T-helper 17 cell (primary cell): ENCODE data around the gene PARD6B. TPM values are rescaled to one million over a fixed set of nuclear protein-coding genes. Genes with fewer than 3 reads are reported as not detected.

Experiments used
- ATAC-seq: fragments of 150-1000 bp; cut with Tn5 transposase; 2 replicates; pipeline ENCODE4 v1.10.0; 2021; ENCODE audit warnings: mild to moderate bottlenecking, moderate library complexity
- DNase-seq, 3 donors: peaks; one replicate each; pipeline versions ENCODE4 v3.0.0 to v3.0.0-alpha.2; 2020 to 2021
- H3K9me3 ChIP-seq: one replicate; pipeline ENCODE4 v1.7.0; 2013; ENCODE audit warnings: low read length, mild to moderate bottlenecking; ENCODE audit not compliant: control insufficient read depth, poor library complexity, severe bottlenecking
- H3K27ac Mint-ChIP-seq: one replicate; pipeline ENCODE4 v1.8.0; 2022; ENCODE audit warnings: mild to moderate bottlenecking, moderate library complexity, mixed read lengths
- H3K27me3 Mint-ChIP-seq: one replicate; pipeline ENCODE4 v1.8.0; 2022; ENCODE audit warnings: mixed read lengths
- H3K36me3 Mint-ChIP-seq: one replicate; pipeline ENCODE4 v1.8.0; 2022; ENCODE audit warnings: low read depth, mixed read lengths
- H3K4me1 Mint-ChIP-seq: one replicate; pipeline ENCODE4 v1.8.0; 2022; ENCODE audit warnings: mild to moderate bottlenecking, mixed read lengths
- H3K4me3 Mint-ChIP-seq: one replicate; pipeline ENCODE4 v1.8.0; 2022; ENCODE audit warnings: mild to moderate bottlenecking, moderate library complexity, mixed read lengths
- total RNA-seq, 4 donors: library from RNA in 2 of 4; stranded (reverse) in 2 of 4; gene quantifications; one replicate each; pipeline ENCODE4 v1.2.3 and lab custom pipeline; 2022 to 2026

PARD6B gene
- total RNA-seq, 2 donors from 2014 or later: 4.0 to 6.8 TPM

DNA sequence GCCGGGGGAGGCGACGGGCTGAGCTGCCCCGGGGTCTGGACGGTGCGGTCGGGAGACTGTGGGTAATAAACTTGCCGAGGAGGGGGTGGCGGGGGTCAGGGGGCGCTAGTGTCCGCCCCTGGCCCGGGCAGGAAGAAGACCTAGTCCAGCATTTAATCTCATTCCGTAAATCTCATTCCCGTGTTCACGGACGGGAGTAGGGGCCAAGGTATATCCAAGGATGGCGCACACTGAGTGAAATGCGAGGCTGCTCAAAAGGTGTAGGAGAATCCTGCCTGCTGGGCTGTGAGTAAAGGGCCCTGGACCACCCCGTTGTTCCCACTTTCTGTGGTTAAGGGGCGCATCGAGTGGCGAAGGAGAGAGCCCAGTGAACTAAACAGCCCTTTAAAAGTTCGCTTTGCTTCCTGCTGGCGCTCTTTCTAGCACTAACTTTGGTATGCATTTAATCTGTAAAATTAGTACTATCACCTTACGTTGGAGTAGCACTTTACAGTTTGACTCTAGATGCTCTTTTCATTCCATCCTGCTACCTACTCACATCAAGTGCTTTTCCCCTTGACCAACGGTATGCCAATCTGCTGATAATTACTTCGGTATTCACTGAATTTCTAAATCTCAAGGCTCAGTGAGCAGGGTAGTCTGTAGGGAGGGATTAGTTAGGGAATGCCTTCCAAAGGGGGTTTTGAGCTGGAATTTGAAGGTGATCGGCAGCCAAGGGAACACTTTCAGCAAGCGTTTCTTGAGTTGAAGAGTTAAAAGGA, 730 bp downstream of the PARD6B start:
- Mint-ChIP-seq H3K27ac (peak overlapping the region; percentile 37), H3K4me1 (peaks cover 19% of the 10 kb centered on the region), H3K4me3 (peak overlapping the region; percentile 88), H3K36me3 (no peaks in the 10 kb centered on the region), H3K27me3 (no peaks in the 10 kb centered on the region)
- DNase-seq: no peak
- ATAC-seq: no peak
- H3K9me3 ChIP-seq: no peaks in the 10 kb centered on the region

DNA sequence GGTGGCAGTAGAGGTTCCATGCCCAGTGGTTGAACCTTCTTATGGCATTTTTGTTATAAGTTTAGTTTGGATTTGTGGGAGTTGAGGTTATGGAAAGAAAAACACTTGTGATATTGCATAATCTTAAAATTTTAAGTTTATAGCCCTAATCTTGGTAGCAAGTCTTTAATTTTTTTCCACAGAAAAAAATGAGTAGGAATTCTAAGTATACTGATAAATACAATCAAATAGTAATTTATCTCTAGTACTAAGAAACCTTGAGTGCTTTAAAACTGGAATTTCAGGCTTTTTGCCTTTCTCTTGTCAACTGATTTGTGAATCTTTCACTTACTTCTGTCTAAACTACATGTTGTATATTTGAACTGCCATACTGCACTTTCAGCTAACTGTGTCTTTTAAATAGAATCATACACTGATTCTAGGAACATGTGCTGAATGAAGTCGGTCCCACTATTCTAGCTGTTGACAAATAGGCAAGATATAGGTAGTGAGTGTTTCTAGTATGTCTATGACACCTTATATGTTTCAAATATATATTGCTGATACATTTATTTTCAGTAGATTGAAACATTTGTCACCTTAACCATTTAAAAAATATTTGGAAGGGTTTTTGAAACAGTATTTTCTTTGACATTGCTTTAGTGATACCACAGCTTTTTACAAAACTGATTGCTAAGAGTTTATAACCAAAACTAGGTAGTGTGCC, 2.4 kb downstream of the PARD6B start:
- no peaks in the 10 kb centered on the region for H3K36me3 Mint-ChIP-seq
- ATAC-seq (no peak), DNase-seq (no peak)
- no peaks in the 10 kb centered on the region for H3K27me3 Mint-ChIP-seq
- H3K4me1 Mint-ChIP-seq: peaks cover 22% of the 10 kb centered on the region
- H3K27ac Mint-ChIP-seq: no peak overlapping the region
- H3K9me3 ChIP-seq: no peaks in the 10 kb centered on the region
- no peak overlapping the region for H3K4me3 Mint-ChIP-seq

DNA sequence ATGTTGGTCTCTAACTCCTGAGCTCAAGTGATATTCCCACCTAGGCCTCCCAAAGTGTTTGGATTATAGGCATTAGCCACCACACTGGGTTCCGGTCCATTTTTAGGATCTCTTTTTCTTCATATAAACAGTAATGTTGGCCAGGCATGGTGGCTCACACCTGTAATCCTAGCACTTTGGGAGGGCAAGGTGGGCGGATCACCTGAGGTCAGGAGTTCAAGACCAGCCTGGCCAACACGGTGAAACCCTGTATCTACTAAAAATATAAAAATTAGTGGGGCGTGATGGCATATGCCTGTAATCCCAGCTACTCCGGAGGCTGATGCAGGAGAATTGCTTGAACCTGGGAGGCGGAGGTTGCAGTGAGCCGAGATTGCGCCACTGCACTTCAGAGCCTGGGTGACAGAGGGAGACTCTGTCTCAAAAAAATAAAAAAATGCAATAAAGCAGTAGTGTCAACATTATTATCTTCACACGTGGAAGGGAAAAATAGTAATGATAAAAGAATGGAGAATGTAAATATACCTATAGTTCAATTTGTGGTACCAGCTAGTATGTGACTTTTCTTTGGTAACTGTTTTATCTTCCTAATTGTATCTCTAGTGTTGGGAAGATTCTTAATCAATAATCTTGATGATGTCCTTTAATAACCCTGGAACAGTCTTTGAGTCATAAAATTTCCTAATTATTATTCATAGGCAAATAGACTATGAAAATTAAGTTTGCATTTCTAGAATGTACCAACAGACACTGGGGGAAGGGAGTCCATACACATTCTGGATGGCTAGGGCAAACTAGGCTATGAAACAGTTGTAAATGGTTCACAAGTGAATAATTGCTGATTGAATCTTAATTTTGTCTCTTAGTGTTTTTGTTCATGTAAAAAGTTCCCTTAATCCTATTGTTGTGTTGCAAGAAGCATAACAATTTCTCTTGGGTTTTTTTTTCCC, 3.6 kb downstream of the PARD6B start:
- no peak overlapping the region for H3K27ac Mint-ChIP-seq
- no peaks in the 10 kb centered on the region for H3K9me3 ChIP-seq
- DNase-seq (no peak), ATAC-seq (no peak)
- H3K4me1 Mint-ChIP-seq: peaks cover 28% of the 10 kb centered on the region
- H3K4me3 Mint-ChIP-seq: no peak overlapping the region
- H3K27me3 Mint-ChIP-seq: no peaks in the 10 kb centered on the region
- peaks cover 3% of the 10 kb centered on the region for H3K36me3 Mint-ChIP-seq

DNA sequence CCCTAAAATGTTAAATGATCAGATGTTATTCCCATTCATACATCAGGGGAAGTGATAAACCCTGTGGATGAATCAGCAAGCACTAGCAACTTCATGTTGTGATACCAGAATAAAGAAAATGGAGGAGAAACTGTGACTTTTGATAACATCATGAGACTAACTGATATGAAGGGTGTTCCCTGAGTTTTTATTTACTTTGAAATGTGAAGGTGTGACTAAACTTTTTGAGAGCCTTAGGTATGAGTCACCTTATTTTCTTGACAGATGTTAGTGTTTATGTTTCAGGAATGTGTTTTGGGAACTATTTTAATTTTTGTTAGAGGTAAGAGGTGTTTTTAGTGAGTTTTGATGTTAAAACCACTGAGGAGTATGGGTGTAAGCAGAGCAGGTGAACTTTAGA, 4.4 kb downstream of the PARD6B start:
- peaks cover 30% of the 10 kb centered on the region for H3K4me1 Mint-ChIP-seq
- H3K4me3 Mint-ChIP-seq: no peak overlapping the region
- H3K9me3 ChIP-seq: no peaks in the 10 kb centered on the region
- H3K36me3 Mint-ChIP-seq: peaks cover 3% of the 10 kb centered on the region
- H3K27ac Mint-ChIP-seq: no peak overlapping the region
- no peak for ATAC-seq
- H3K27me3 Mint-ChIP-seq: no peaks in the 10 kb centered on the region
- no peak for DNase-seq

DNA sequence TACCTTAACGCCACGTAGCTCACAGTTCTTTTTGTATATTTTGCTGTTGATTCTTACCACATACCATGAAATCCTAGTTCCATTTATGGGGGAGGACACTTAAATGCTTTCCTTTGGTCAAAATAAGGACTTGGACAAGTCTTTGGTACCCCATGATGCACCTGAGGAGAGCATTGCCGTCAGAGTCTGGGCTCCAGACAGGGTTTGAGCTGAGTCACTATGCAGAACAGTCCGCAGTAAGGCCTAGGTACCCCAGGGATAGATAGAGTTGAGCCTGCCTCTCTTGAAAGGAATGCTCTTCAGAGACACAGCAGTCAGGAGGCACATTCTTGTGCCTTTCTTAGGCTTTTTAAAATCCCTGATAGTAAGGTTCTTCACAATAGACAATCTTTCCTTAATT, 6.0 kb downstream of the PARD6B start:
- no peak for DNase-seq
- no peaks in the 10 kb centered on the region for H3K27me3 Mint-ChIP-seq
- H3K36me3 Mint-ChIP-seq: peaks cover 3% of the 10 kb centered on the region
- no peak overlapping the region for H3K4me3 Mint-ChIP-seq
- H3K27ac Mint-ChIP-seq: no peak overlapping the region
- H3K4me1 Mint-ChIP-seq: peaks cover 28% of the 10 kb centered on the region
- no peak for ATAC-seq
- no peaks in the 10 kb centered on the region for H3K9me3 ChIP-seq

DNA sequence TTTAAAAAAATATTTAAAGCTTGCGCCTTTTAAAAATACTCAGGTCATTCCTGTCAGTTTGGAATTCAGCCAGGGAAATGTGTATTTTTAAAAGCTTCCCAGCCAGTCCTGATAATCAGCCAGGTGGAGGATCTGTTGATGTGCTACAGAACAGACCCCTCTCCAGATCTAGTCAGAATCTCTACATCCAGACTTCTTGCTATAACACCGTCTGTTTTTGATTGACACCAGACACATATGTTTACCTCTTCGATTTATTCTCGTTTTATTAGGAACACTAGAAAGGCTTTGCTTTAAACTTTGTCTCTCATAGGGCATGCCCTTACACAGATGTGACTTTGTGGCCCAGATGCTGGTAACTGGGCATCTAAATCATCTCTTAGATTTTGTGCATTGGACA, 11.7 kb downstream of the PARD6B start:
- Mint-ChIP-seq H3K4me1 (peaks cover 18% of the 10 kb centered on the region), H3K27me3 (no peaks in the 10 kb centered on the region), H3K27ac (no peak overlapping the region), H3K4me3 (no peak overlapping the region), H3K36me3 (peaks cover 3% of the 10 kb centered on the region)
- no peaks in the 10 kb centered on the region for H3K9me3 ChIP-seq
- no peak for DNase-seq
- no peak for ATAC-seq

DNA sequence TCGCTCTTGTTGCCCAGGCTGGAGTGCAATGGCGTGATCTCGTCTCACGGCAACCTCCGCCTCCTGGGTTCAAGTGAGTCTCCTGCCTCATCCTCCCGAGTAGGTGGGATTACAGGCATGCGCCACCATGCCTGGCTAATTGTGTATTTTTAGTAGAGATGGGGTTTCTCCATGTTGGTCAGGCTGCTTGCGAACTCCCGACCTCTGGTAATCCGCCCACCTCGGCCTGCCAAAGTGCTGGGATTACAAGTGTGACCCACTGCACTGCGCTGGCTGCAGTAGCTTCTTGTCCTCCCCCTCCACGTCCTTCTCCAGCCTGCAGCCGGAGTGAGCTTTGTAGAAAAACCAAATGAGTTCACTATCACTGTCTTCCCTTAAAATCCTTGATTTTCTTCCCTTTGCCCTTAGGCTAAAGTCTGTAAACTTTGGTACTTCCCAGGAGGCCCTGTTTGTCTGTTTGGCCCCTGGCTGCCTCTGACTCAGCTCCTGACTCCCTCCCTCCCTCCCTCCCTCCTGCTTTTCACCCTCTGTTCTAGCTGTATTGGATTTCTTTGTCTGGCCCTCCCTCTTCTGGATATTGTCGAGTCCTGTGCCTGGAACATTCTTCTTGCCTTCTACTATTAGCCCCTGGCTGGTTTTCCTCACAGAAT, 12.9 kb downstream of the PARD6B start:
- H3K9me3 ChIP-seq: no peaks in the 10 kb centered on the region
- Mint-ChIP-seq H3K27ac (no peak overlapping the region), H3K27me3 (no peaks in the 10 kb centered on the region), H3K4me3 (no peak overlapping the region), H3K36me3 (peaks cover 3% of the 10 kb centered on the region), H3K4me1 (peaks cover 18% of the 10 kb centered on the region)
- ATAC-seq: no peak
- no peak for DNase-seq

DNA sequence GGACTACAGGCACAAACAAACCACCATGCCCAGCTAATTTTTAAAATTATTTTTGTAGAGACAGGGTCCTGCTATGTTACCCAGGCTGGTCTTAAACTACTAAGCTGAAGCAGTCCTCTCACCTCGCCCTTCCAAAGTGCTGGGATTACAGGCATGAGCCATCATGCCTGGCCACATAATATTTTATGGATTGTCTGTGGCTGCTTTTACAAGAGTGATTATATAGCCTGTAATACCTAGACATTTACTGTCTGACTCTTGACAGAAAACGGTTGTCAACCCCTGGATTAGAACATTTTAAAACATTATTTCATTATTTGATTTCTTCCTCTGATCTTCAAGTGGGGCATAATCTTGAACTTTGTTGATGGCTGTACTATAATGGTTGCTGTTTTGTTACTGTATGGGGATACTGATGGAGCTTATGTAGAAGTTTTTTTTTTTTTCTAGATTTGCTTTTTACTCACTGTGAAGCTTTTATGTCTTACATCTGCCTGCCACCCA, 14.3 kb downstream of the PARD6B start:
- H3K27me3 Mint-ChIP-seq: no peaks in the 10 kb centered on the region
- ATAC-seq (no peak), DNase-seq (no peak)
- H3K27ac Mint-ChIP-seq: peak overlapping the region; percentile 74
- H3K4me3 Mint-ChIP-seq: no peak overlapping the region
- no peaks in the 10 kb centered on the region for H3K9me3 ChIP-seq
- H3K4me1 Mint-ChIP-seq: peaks cover 12% of the 10 kb centered on the region
- H3K36me3 Mint-ChIP-seq: no peaks in the 10 kb centered on the region

DNA sequence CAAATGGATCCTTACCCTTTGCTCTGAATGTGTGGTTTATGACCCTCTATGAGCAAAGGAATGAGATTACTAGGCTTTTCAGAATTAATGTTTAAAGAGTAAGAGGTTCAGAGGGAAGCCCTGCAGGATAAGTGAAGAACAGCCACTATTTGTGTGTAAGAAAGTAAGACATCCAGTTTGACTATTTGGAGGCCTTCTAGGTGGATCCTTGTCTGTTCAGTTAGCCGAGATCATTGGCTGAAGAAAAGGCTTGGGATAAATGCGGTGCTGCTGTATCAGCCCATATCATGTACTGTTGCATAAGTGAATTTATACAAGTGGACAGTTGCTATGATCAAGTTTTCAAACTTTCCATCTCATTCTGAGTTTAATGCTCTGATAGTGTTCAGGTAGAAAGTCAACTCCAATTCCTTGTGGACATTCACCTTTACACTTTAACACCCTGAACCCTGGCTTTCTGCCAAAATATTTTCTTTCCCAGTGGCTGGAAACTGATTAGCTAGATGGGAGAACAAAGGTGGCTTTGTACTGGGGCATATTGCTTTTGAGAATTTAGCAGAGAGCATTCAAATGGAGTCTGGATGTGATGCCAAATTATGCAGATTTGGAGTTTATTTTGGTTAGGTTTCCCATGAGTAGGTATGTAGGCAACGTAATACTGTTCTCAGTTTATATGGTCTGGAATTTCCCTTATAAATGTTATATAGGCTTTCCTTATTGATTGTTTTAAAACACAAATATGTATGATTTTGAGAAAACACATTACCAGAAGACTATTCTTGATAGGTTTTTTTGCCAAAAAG, 15.0 kb downstream of the PARD6B start:
- ATAC-seq: no peak
- Mint-ChIP-seq H3K4me3 (no peak overlapping the region), H3K4me1 (peaks cover 8% of the 10 kb centered on the region), H3K27me3 (no peaks in the 10 kb centered on the region), H3K27ac (peak overlapping the region; percentile 74), H3K36me3 (no peaks in the 10 kb centered on the region)
- H3K9me3 ChIP-seq: no peaks in the 10 kb centered on the region
- DNase-seq: no peak

DNA sequence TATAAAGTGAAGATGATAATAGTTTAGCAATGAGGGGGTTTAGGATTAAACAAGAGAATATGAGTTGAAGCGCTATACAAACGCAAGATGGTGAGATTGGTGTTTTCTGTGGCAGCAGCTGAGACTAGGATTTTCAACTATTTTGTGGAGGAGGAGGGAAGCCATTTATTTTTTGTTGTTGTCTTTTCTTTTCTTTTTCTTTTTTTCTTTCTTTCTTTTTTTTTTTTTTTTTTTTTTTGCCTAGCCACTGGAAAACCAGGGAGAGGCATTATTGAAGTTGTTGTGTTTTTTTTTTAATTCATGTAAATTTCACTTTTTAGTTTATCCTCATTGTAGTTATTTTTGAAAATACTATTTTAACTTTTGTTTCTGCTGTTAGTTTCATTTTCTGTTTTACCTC, 15.9 kb downstream of the PARD6B start:
- peaks cover 8% of the 10 kb centered on the region for H3K4me1 Mint-ChIP-seq
- no peak for ATAC-seq
- DNase-seq: no peak
- H3K9me3 ChIP-seq: no peaks in the 10 kb centered on the region
- no peaks in the 10 kb centered on the region for H3K27me3 Mint-ChIP-seq
- no peaks in the 10 kb centered on the region for H3K36me3 Mint-ChIP-seq
- H3K27ac Mint-ChIP-seq: peak overlapping the region; percentile 74
- H3K4me3 Mint-ChIP-seq: no peak overlapping the region

DNA sequence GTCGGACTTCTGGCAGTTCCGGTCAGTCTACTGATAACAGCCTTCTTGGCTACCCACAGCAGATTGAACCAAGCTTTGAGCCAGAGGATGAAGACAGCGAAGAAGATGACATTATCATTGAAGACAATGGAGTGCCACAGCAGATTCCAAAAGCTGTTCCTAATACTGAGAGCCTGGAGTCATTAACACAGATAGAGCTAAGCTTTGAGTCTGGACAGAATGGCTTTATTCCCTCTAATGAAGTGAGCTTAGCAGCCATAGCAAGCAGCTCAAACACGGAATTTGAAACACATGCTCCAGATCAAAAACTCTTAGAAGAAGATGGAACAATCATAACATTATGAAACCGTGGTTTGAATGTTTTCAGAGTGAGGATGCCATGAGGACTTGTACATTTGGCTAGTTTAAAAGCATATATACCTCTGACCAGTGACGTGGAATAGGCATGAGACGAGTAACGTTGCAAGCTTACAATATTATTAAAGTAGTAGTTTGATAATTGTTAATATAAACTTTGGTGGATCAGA, 18.8 kb downstream of the PARD6B start:
- Mint-ChIP-seq H3K4me1 (peaks cover 8% of the 10 kb centered on the region), H3K27me3 (no peaks in the 10 kb centered on the region), H3K27ac (no peak overlapping the region), H3K36me3 (no peaks in the 10 kb centered on the region), H3K4me3 (no peak overlapping the region)
- no peak for DNase-seq
- ATAC-seq: no peak
- no peaks in the 10 kb centered on the region for H3K9me3 ChIP-seq

DNA sequence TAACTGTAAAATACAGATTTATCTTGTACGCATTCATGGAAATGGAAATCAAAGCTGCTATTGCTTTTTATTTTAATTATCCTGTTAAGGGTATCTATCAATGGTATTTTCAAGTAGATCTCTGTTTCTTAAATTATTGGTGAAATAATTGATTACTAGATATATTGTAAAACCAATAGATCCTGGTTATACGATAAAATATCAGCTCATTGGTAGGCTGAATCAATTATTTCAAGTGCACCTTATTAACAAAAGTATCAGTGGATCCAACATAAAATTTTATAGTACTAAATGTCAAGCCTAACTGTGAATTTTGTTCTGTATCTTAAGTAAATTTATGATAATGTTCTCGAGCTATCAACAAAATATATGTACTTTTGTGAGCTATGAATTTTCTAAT, 21.8 kb downstream of the PARD6B start:
- no peak for ATAC-seq
- DNase-seq: no peak
- no peaks in the 10 kb centered on the region for H3K27me3 Mint-ChIP-seq
- no peaks in the 10 kb centered on the region for H3K36me3 Mint-ChIP-seq
- H3K27ac Mint-ChIP-seq: no peak overlapping the region
- no peak overlapping the region for H3K4me3 Mint-ChIP-seq
- H3K9me3 ChIP-seq: no peaks in the 10 kb centered on the region
- no peaks in the 10 kb centered on the region for H3K4me1 Mint-ChIP-seq
